D721Med (cell line): ENCODE results near the gene RMRP.

ENCODE experiments used
- DNase-seq: peaks from one replicate; pipeline ENCODE4 v3.0.0; 2011; ENCODE audit warnings: low spot score; ENCODE audit not compliant: insufficient read length
- FAIRE-seq: peaks from 2 replicates; lab custom pipeline; 2011; peaks lifted over from hg19 to GRCh38; lab: Jason Lieb, UNC
- TF ChIP-seq, protein P1 (sequence below): IDR thresholded peaks from 2 replicates; pipeline ENCODE4 v1.5.1; 2012; ENCODE audit warnings: mild to moderate bottlenecking, control low read depth; ENCODE audit not compliant: insufficient read depth; ENCODE audit errors: missing control alignments

RMRP gene

DNA sequence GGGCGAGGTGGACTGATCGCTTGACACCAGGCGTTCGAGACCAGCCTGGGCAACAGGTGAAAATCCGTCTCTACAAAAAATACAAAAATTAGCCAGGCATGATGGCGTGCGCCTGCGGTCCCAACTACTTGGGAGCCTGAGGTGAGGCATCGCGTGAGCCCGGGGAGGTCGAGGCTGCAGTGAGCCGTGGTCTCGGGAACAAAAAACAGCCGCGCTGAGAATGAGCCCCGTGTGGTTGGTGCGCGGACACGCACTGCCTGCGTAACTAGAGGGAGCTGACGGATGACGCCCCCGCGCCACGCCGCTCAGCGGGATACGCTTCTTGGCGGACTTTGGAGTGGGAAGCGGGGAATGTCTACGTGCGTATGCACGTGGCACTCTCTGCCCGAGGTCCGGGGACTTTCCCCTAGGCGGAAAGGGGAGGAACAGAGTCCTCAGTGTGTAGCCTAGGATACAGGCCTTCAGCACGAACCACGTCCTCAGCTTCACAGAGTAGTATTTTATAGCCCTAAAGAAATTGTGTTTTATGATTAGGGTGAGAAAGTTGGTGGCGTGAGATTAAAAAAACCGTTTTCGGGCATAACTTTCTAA lies at the start of gene RMRP:
Gene RMRP (minus strand): TSS at position 474 of the 591 bp plus-strand sequence.
- DNase-seq (peak; percentile 84), FAIRE-seq (no peak)
- TF ChIP-seq, protein P1, sequence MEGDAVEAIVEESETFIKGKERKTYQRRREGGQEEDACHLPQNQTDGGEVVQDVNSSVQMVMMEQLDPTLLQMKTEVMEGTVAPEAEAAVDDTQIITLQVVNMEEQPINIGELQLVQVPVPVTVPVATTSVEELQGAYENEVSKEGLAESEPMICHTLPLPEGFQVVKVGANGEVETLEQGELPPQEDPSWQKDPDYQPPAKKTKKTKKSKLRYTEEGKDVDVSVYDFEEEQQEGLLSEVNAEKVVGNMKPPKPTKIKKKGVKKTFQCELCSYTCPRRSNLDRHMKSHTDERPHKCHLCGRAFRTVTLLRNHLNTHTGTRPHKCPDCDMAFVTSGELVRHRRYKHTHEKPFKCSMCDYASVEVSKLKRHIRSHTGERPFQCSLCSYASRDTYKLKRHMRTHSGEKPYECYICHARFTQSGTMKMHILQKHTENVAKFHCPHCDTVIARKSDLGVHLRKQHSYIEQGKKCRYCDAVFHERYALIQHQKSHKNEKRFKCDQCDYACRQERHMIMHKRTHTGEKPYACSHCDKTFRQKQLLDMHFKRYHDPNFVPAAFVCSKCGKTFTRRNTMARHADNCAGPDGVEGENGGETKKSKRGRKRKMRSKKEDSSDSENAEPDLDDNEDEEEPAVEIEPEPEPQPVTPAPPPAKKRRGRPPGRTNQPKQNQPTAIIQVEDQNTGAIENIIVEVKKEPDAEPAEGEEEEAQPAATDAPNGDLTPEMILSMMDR = peak; percentile 7

DNA sequence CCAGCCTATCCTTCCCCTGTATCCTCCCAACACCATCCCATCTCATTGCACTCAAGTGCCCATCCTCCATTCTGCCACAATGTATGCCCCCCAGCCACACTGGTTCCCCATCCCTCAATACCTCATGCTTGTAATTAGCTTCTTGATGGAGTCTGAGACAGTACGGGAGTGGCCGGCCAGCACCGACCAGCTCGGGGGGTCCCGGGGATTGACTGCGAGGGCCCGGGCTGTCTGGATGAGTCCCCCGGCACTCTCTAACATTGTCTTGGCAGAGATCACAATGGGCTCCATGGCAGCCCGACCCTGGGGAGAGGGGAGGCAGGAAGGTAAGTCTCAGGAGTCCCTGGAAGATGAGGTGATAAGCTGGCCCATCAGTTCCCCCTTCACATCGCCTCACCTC lies 49.1 kb upstream of the RMRP start:
- DNase-seq (no peak), FAIRE-seq (no peak)
- TF ChIP-seq, protein P1 = no peak

- DNase-seq (no peak), FAIRE-seq (no peak)
- TF ChIP-seq, protein P1 = no peak
Measured at GRCh38 chr9:35705836-35706430, 48.1 kb upstream of the RMRP start.

- FAIRE-seq (no peak), DNase-seq (no peak)
- TF ChIP-seq, protein P1 = no peak
Measured at GRCh38 chr9:35705372-35705771, 47.6 kb upstream of the RMRP start.

DNA sequence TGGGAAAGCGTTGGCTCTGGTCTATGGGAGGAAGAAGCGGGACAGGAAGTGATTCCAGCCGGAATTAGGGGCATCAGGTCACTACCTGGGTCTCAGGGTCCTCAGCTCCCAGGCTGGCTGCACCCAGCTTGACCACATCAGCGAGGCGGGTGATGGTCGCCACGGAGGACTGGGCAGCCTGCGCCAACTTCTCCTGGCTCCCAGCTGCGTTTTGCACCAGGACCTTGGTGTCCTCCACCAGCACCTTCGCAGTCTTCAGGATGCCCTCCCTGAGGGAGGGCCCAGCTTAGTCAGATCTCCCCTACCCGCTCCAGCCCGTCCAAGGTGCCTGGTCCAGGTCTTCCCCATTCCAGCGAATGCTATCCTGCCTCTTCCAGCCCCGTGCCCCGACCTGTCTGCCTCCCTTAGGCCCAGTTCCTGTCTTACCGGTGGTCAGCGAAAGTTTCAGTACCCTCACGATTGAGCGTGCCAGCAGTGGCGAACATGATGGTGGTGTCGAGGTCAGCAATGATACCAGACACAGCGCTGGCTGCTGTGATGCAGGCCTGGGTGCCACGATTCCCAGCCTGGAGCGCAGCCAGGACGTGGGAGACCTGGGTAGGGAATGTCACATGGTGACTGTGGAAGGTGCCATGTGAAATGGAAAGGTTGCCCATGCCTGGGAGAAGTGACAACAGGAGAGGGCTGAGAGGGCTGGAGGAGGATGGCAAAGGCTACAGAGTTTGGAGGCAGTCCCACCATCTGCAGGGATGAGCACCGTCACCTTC lies 46.3 kb upstream of the RMRP start:
- TF ChIP-seq, protein P1 = no peak
- DNase-seq = no peak
- no peak for FAIRE-seq

DNA sequence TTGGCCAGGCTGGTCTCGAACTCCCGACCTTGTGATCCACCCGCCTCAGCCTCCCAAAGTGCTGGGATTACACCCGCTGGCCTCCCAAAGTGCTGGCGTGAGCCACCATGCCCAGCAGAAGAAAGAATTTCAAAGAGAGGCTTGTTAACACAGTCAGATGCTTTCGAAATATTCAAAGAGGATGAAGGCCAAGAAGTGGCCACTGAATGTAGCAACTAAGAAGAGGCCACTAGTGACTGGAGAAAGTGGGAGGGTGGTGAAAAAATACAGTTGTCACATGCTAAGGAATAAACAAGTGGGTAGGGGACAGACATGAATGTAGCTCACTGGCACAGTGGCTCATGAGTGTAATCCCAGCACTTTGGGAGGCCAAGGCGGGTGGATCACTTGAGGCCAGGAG lies 44.9 kb upstream of the RMRP start:
- TF ChIP-seq, protein P1 = no peak
- FAIRE-seq (no peak), DNase-seq (no peak)
